ENCODE measurements around the gene PSME3.

Gene PSME3

GRCh38 chr17:42835732-42836131 lies 2.5 kb downstream of the PSME3 start (continued):
- no peak for TF ChIP-seq TSHZ1 (tag by site-specific recombination; IDR thresholded peaks at IDR 0.05; ENCODE audit: borderline replicate concordance)
- TF ChIP-seq, protein P1, sequence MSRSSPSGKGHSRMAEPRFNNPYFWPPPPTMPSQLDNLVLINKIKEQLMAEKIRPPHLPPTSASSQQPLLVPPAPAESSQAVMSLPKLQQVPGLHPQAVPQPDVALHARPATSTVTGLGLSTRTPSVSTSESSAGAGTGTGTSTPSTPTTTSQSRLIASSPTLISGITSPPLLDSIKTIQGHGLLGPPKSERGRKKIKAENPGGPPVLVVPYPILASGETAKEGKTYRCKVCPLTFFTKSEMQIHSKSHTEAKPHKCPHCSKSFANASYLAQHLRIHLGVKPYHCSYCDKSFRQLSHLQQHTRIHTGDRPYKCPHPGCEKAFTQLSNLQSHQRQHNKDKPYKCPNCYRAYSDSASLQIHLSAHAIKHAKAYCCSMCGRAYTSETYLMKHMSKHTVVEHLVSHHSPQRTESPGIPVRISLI (tag by site-specific recombination; IDR thresholded peaks at IDR 0.05): peak; percentile 65; the same call in 1 of the 2 replicates

DNA sequence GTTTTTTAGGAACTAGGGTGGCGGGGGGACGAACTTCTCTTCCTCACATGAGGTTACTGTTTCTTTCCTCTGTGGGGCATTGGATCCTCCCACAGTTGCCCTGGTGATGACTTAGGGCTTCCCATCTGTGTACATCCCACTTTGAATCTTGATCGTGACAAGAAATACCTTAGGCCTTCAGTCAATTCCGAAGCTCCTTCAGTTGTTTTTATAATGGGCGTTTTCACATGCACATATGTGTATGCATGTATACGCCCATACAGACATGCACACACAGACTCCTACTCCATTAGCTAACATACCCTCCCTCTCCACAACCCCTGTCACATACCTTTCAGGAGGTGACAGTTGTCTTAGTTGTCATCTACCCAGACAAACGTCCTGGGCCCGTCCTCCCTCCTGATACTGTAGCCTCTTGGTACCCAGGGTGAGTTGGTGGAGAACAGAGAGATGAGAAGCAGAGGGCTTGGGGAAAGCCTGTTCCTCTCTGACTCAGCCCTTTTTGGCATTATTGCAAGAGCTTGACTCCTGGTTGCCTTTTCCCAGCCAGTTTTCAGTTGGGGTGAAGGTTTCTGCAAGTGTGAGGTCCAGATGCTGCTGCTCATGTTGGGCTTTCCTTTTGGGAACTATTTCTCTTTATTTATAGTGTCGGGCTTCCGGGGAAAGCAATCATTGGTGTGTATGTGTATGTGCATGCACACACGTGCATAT lies 8.9 kb downstream of the PSME3 start:
- Histone ChIP-seq H3K36me3 (ENCODE audit: control insufficient read depth in 2 of 2, insufficient read depth in 1 of 2, low read length in 2 of 2) (peaks cover 47 to 87% of the 10 kb centered on the region in 2 experiments), H3K4me1 (ENCODE audit: control insufficient read depth, insufficient read depth, low read length) (no peaks in the 10 kb centered on the region), H3K4me3 (ENCODE audit: low read depth, low read length) (no peak overlapping the region), H3K9me3 (ENCODE audit: control insufficient read depth, insufficient read depth, low read depth, low read length) (no peaks in the 10 kb centered on the region), H3K27ac (ENCODE audit: extremely low read depth, low read depth, low read length) (no peak overlapping the region)
- no peak for TF ChIP-seq KLF7 (tag by site-specific recombination; IDR thresholded peaks at IDR 0.05; ENCODE audit: borderline replicate concordance)
- TF ChIP-seq ZNF560 (tag by site-specific recombination; IDR thresholded peaks at IDR 0.05; ENCODE audit: borderline replicate concordance): no peak
- TF ChIP-seq ZNF16 (tag by site-specific recombination; IDR thresholded peaks at IDR 0.05; ENCODE audit: low read depth): no peak
- no peak for TF ChIP-seq ZNF366 (tag by site-specific recombination; conservative IDR thresholded peaks at IDR 0.05)
- TF ChIP-seq ZXDB (tag by site-specific recombination; IDR thresholded peaks at IDR 0.05): no peak
- no peak for TF ChIP-seq ZNF174 (tag by site-specific recombination; IDR thresholded peaks at IDR 0.05)
- ChIA-PET CTCF (interaction anchor here (0.5 to 5.4 kb wide), 21 partner anchors 8 to 554 kb away, joined by 3 to 81 read pairs (median 5); partner anchors contain the start of genes IFI35, PSME3 and RPL27), POLR2A (interaction anchor here (0.6 to 4.7 kb wide), 4 partner anchors 8 to 265 kb away, joined by 3 to 25 read pairs (median 3); partner anchors contain the start of genes PSME3 and RPL27)

DNA sequence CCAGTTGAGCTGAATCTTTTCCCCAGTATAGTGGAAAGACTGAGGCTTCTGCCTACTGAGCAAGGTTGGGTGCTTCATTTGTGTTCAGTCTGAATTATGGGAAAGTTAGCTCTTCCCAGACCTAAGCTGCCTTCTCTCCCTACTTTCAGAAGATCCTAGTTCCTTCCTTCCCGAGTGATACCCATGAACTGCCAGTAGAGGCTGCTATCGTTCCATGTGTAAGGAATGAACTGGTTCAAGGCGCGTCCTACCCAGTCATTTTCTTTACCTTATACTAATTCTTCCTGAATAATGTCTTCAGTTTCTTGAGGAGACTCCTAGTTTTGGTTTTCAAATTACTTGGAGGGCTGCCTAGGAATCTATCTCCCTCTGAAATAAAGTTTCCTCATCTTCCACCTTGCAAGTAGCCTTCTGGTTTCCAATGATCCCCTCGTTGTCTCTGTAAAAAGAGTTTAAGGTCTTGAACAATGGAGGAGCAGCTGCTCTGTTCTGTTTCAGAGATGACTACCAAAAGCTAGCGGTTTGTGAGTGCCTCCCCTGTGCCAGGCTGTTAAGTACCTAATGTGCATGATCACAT lies 10.2 kb downstream of the PSME3 start:
- Histone ChIP-seq H3K36me3 (ENCODE audit: control insufficient read depth in 2 of 2, insufficient read depth in 1 of 2, low read length in 2 of 2) (peaks cover 33 to 74% of the 10 kb centered on the region in 2 experiments), H3K4me3 (ENCODE audit: low read depth, low read length) (no peak overlapping the region), H3K27ac (ENCODE audit: extremely low read depth, low read depth, low read length) (no peak overlapping the region), H3K4me1 (ENCODE audit: control insufficient read depth, insufficient read depth, low read length) (no peaks in the 10 kb centered on the region), H3K9me3 (ENCODE audit: control insufficient read depth, insufficient read depth, low read depth, low read length) (no peaks in the 10 kb centered on the region)
- POLR2A ChIA-PET: interaction anchor here (1.0 to 4.7 kb wide), 4 partner anchors 10 to 472 kb away, joined by 3 to 25 read pairs (median 3); partner anchors contain the start of genes PSME3 and RPL27
- CTCF ChIA-PET: interaction anchor here (0.5 to 5.4 kb wide), 36 partner anchors 9 to 496 kb away, joined by 3 to 81 read pairs (median 4); partner anchors contain the start of genes IFI35, PSME3 and RPL27
- TF ChIP-seq PRDM1 (tag by site-specific recombination; IDR thresholded peaks at IDR 0.05) (peak; percentile 11; the same call in 1 of the 2 replicates), ZNF274 (IDR thresholded peaks at IDR 0.05; ENCODE audit: low read length) (no peak), ZNF274 (tag by site-specific recombination; IDR thresholded peaks at IDR 0.05; ENCODE audit: borderline replicate concordance) (no peak), ZNF596 (tag by site-specific recombination; IDR thresholded peaks at IDR 0.05) (no peak), ZFP37 (tag by site-specific recombination; IDR thresholded peaks at IDR 0.05) (no peak), ZNF837 (tag by site-specific recombination; IDR thresholded peaks at IDR 0.05) (no peak), ZNF155 (tag by site-specific recombination; IDR thresholded peaks at IDR 0.05) (no peak), ZNF654 (tag by site-specific recombination; IDR thresholded peaks at IDR 0.05; ENCODE audit: low read depth) (peak; percentile 97), MEIS1 (CRISPR knock-in tag; IDR thresholded peaks at IDR 0.05; ENCODE audit: borderline replicate concordance) (no peak), ZNF785 (tag by site-specific recombination; IDR thresholded peaks at IDR 0.05) (no peak), YY1 (tag by site-specific recombination; IDR thresholded peaks at IDR 0.05) (no peak), IKZF3 (tag by site-specific recombination; IDR thresholded peaks at IDR 0.05) (peak; percentile 56), ZNF394 (tag by site-specific recombination; IDR thresholded peaks at IDR 0.05; ENCODE audit: borderline replicate concordance) (no peak), REPIN1 (tag by site-specific recombination; IDR thresholded peaks at IDR 0.05; ENCODE audit: low read depth) (no peak), SCRT1 (tag by site-specific recombination; IDR thresholded peaks at IDR 0.05; ENCODE audit: borderline replicate concordance) (no peak)
- TF ChIP-seq, protein P2, sequence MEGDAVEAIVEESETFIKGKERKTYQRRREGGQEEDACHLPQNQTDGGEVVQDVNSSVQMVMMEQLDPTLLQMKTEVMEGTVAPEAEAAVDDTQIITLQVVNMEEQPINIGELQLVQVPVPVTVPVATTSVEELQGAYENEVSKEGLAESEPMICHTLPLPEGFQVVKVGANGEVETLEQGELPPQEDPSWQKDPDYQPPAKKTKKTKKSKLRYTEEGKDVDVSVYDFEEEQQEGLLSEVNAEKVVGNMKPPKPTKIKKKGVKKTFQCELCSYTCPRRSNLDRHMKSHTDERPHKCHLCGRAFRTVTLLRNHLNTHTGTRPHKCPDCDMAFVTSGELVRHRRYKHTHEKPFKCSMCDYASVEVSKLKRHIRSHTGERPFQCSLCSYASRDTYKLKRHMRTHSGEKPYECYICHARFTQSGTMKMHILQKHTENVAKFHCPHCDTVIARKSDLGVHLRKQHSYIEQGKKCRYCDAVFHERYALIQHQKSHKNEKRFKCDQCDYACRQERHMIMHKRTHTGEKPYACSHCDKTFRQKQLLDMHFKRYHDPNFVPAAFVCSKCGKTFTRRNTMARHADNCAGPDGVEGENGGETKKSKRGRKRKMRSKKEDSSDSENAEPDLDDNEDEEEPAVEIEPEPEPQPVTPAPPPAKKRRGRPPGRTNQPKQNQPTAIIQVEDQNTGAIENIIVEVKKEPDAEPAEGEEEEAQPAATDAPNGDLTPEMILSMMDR (tag by site-specific recombination; IDR thresholded peaks at IDR 0.05): peak; percentile 89
- TF ChIP-seq, protein P3, sequence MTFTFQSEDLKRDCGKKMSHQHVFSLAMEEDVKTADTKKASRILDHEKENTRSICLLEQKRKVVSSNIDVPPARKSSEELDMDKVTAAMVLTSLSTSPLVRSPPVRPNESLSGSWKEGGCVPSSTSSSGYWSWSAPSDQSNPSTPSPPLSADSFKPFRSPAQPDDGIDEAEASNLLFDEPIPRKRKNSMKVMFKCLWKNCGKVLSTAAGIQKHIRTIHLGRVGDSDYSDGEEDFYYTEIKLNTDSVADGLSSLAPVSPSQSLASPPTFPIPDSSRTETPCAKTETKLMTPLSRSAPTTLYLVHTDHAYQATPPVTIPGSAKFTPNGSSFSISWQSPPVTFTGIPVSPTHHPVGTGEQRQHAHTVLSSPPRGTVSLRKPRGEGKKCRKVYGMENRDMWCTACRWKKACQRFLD (tag by site-specific recombination; IDR thresholded peaks at IDR 0.05): no peak
